ENCODE data around the gene CERS6. TPM values are rescaled to one million over a fixed set of nuclear protein-coding genes. Genes with fewer than 3 reads are reported as not detected.

The CERS6 gene
- total and polyA plus RNA-seq, 2 of the 8 experiments (the other 6 are each of a cell fraction or from before 2014, with no cell fraction given): 6.8 to 28.2 TPM

GRCh38 chr2:168467729-168468128 lies 11.7 kb downstream of the CERS6 start (continued):
- TF ChIP-seq SRF (IDR thresholded peaks at IDR 0.05; ENCODE audit: low read depth, low read length) (no peak), ATF2 (IDR thresholded peaks at IDR 0.05; ENCODE audit: low read length) (no peak), POLR2A (IDR thresholded peaks at IDR 0.05; ENCODE audit: control extremely low read depth in 1 of 2, low read depth in 2 of 2, low read length in 2 of 2) (no peak), EGR1 (IDR thresholded peaks at IDR 0.05; ENCODE audit: borderline replicate concordance, low read depth, low read length) (no peak)
